ENCODE results near the gene IPCEF1.
"Not testable (repeated sequence)": the region's sequence is repeated elsewhere in the genome, so short reads cannot be mapped to it uniquely, and the experiment has no call there.

The IPCEF1 gene

DNA sequence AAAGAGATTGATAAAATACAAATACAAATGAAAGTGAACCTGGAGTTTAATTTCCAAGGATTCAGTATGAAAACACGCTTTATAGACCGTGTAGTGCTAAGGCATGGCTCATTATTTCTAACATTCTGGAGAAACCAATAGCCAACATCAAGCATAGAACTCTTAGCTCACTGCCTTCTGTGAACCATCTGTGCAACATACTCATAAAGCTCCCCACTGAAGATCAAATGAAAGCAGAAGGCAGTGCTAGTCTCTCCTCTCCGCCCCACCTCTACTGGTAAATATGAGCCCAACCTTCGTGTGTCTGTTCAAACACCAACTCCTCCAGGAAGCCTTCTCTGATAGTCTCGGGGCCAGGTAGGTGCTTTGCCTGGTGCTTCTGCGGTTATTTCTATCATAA, 153.6 kb downstream of the IPCEF1 start:
- no peak overlapping the region for H3K4me3 ChIP-seq (ENCODE audit: low read depth, low read length)
- no peak for DNase-seq (ENCODE audit: low read depth)
- TF ChIP-seq, protein P1, sequence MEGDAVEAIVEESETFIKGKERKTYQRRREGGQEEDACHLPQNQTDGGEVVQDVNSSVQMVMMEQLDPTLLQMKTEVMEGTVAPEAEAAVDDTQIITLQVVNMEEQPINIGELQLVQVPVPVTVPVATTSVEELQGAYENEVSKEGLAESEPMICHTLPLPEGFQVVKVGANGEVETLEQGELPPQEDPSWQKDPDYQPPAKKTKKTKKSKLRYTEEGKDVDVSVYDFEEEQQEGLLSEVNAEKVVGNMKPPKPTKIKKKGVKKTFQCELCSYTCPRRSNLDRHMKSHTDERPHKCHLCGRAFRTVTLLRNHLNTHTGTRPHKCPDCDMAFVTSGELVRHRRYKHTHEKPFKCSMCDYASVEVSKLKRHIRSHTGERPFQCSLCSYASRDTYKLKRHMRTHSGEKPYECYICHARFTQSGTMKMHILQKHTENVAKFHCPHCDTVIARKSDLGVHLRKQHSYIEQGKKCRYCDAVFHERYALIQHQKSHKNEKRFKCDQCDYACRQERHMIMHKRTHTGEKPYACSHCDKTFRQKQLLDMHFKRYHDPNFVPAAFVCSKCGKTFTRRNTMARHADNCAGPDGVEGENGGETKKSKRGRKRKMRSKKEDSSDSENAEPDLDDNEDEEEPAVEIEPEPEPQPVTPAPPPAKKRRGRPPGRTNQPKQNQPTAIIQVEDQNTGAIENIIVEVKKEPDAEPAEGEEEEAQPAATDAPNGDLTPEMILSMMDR (IDR thresholded peaks at IDR 0.05; ENCODE audit: control insufficient read depth, extremely low read depth, insufficient read depth), result no peak

DNA sequence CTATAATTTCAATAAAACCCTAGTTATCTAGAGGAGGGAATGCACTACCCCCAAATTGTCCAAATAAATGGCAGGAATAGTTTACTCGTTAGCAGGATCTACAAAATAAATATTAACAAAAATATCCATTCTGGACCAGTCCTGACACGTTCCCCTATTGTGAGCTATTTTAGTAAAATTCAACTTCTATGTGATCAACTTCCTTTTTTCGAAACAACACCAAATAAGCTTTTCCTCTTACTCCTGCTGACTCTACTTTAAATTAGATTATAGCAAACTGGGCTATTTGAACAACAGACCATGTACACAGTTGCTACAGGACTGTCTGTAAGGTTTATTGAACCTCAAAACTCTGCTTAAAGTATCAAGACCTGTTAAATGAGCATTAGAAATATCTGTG, 154.3 kb downstream of the IPCEF1 start:
- TF ChIP-seq, protein P1 (IDR thresholded peaks at IDR 0.05; ENCODE audit: control insufficient read depth, extremely low read depth, insufficient read depth), result no peak
- no peak overlapping the region for H3K4me3 ChIP-seq (ENCODE audit: low read depth, low read length)
- no peak for DNase-seq (ENCODE audit: low read depth)

DNA sequence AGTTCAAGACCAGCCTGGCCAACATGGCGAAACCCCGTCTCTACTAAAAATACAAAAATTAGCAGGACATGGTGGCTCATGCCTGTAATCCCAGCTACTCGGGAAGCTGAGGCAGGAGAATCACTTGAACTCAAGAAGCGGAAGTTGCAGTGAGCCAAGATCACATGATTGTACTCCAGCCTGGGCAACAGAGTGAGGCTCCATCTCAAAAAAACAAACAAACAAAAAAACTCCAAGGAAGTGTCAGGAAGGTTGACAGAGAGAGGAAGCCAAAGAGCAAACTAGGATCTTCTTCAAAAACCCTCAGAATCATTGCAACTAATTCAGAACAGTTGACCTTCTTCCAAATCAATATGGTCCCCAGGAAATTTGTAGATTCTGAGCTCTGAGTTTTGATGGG, 154.9 kb downstream of the IPCEF1 start:
- not testable (repeated sequence) for H3K4me3 ChIP-seq (ENCODE audit: low read depth, low read length); DNase-seq (ENCODE audit: low read depth)

DNA sequence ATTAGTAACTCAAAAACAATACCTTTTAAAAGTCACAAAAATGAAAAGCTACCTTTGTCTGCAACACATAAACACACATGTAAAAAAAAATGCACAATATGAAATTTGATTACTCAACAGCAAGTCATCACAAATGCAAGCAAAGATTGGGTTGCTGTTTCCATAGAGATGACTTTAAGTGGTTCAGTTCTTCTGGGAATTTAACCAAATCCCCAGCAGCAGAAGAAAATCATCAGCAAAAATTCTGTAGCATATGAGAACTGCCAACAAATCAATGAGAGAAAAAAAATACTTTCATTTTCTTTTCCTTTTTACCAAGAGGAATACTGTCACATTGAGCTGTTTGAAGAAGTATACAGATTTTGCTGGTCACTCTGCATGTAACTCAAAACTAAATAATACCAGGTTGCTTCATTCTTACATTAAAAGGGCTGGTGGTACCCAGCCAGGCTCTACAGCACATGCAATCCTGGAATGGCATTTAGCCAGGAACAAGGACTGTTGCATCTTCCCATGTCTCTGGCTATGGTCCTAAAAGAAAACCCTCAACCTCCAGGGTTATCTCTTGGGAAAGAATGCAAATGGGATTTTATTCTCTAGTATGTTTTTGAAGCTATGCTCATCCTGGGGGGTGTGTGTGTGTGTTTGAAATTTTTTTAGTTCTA, 159.3 kb downstream of the IPCEF1 start:
- DNase-seq (ENCODE audit: low read depth), result no peak
- TF ChIP-seq, protein P1 (IDR thresholded peaks at IDR 0.05; ENCODE audit: control insufficient read depth, extremely low read depth, insufficient read depth), result no peak
- no peak overlapping the region for H3K4me3 ChIP-seq (ENCODE audit: low read depth, low read length)

DNA sequence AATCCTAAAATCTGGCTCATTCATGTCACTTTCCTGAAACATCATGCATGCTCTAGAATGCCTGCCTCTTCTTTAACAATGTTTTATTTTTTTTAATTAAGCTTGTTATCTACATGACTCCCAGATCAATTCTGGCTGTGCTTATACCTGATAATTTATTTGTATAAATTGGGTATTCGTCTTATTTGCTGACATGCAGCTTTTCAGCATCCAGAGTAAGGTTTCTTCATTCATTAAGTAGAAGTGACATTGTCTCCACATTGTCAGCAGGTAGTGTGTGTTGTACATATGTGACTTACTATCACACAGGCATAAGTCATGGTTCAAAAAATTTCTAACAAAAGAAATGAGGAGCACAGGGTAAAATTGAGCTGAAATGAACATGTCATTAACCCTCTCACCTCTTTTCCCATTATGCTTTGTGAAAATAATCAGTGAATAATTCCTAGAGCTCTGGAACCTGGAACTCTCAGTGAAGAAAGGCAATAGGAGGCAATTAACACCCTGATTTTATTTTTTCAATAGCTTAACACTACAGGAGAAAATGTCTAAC, 160.2 kb downstream of the IPCEF1 start:
- no peak overlapping the region for H3K4me3 ChIP-seq (ENCODE audit: low read depth, low read length)
- TF ChIP-seq, protein P1 (IDR thresholded peaks at IDR 0.05; ENCODE audit: control insufficient read depth, extremely low read depth, insufficient read depth), result no peak
- no peak for DNase-seq (ENCODE audit: low read depth)

DNA sequence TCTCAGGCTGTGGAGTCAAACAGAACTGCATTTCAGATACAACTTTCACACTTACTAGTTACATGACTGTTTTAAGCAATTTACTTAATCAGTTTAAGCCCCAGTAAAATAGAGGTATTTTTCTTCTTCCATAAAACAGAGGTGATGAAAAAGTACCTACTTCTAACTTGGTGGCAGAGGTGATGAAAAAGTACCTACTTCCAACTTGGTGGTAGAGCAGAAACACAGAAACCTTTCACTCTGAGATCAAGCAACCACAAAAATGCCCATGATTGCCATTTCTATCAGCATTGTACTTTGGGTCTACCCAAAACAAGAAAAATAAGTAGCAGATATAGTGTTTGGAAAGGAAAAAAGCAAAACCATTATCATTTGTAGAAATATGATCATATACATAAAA, 168.9 kb downstream of the IPCEF1 start:
- no peak overlapping the region for H3K4me3 ChIP-seq (ENCODE audit: low read depth, low read length)
- TF ChIP-seq, protein P1 (IDR thresholded peaks at IDR 0.05; ENCODE audit: control insufficient read depth, extremely low read depth, insufficient read depth), result no peak
- no peak for DNase-seq (ENCODE audit: low read depth)

DNA sequence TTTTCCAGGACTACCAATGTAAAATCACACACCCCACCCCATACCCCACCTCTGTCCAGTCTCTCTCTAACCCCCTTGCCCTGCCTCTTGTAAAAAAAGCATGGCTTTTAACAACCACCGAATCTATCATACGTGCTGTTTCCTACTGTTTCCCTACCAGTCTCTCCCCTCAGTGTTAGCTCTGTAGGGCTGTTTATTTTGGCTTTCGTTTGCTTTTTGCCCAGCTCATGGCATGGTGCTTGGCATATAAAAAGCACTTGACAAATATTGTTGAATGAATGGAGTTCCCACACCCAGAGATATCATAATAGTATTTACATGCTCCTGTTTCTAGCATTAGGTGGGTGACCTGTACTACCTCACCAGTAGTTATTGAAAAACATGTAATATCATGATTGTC, 169.4 kb downstream of the IPCEF1 start:
- TF ChIP-seq, protein P1 (IDR thresholded peaks at IDR 0.05; ENCODE audit: control insufficient read depth, extremely low read depth, insufficient read depth), result no peak
- DNase-seq (ENCODE audit: low read depth), result peak; percentile 37
- no peak overlapping the region for H3K4me3 ChIP-seq (ENCODE audit: low read depth, low read length)
